HPDE6-E6E7 (cell line): ENCODE data around the gene PLCL1.

Source experiments
- DNase-seq: peaks from one replicate; pipeline ENCODE4 v3.0.0; 2011; ENCODE audit warnings: missing footprints; ENCODE audit errors: extremely low spot score

The PLCL1 gene

DNA sequence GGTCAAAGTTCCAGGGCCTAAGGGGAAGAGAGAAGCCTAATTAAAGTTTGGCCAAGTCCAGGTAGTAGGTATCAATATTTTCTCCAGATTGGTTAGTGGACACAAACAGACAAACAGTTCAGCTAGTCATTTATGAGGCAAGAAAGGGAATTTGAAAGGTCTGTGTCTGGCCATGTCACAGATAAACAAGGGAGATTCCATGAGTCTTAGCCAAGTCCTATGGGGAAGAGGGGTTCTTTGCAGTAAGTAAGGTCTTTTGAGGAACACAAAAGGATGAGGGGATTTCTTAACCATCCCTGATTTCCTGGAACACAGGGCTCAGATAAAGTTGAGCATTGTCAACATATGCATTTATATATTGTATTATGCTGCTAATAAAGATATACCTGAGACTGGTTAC lies 310.8 kb downstream of the PLCL1 start:
- DNase-seq, result no peak

DNA sequence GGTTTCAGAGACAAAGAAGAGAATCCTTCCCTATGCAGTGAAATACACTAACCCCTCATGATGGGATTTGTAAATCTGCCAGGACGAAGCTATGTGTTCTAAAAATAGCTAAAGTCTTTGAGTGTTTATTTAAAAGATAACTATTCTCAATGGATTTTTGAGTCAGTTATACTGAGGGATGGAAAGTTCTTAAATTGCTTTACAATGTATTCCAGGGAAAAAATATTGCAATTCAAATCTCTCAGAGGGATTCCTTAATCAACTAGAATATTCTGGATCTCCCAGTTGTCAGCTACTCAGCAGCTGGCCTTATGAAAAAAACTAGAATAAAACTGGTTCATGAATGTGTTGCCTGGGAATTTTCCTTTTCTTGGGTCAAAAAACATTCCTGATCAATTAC lies 312.4 kb downstream of the PLCL1 start:
- no peak for DNase-seq

DNA sequence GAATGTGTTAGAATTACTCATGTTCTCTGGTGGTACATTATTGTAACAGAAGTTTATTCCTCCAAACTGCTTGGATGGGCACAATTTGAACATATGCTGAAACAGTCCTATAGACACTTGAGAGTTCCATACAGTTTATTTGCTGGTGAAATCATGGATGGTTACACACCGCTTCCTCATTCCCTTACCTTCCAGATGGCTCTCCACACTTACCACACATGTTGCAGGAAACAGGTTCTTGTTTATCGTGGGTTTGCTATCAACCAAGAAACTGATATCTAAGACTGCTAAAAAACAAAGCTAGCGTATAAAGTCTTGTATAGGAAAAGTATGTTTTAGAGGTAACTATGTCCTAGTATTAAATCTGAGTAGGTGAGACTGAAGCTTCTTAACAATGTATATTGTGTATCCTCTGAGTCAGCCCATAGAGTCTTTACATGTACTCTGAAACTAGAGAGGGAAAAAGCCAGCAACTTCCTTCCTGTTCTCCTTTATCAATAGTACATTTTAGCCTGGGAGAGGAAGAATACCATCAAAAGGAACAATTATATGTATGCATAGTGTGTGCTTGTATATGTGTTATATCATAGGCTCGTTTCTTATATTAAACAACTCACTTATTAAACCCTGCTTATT lies 313.1 kb downstream of the PLCL1 start:
- DNase-seq, result no peak

DNA sequence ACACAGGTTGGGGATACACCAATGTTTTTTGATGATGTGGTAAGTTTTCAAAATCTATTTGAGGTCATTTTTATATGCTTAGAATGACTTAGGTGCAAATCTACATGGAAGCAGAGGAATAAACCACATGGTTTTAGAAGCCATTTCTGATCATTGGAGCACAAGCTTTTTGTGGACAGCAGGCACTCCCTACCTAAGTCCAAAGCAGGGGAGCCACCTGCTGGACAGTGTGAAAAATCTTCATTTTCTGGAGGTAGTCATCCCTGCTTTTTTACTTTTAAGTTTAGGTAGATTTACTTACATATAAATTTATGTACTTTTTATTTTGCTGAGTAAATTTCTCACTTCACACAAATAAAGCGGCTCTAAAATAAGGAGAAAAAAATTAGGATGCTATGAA lies 323.2 kb downstream of the PLCL1 start:
- DNase-seq, result peak; percentile 15

DNA sequence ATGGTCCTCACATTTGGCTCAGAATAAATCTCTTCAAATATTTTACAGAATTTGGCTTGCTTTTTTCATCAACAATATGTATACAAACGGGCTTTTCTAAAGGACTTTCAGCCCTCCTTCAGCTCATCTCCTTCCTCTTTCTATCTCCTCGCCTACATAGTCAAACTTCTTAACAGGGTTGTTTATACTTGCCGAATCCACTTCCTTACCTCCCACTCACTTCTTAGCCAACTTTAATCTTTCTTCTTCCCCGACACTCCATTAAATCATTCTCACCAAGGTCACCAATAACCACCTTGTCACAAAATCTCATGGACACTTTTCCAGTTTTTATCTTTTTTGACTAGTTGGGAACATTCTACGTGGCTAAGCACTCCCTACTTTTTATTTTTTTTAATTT lies 325.2 kb downstream of the PLCL1 start:
- DNase-seq, result no peak

DNA sequence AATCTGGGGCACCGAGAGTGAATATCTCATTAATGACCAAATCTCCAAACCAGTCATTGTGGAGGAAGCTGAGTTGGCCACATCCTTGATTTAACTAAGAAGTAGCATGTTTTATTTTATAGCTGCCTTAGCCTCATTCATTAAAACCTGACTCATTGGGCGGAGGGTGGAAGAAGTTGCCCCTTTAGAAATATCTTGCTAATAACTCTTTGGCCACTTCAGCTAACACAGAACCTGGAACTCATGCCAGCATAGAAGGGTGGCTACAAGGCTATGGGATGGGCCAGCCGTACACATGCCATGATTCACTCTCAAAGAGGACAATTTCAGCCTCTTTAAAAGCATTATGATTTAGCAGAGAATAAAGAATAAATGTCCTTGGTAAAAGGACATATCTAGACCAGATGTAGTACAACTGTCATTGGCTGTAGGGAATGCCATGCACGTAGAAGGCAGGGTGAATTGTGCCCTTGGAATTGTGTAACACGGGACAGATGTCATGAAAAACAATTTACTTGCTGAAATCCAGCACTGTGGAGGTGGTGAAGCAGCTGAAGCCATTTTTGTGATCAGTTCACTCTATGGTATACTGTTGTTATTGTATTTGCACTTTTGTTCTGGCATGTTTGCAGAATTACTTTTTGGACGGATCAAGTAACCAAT lies 330.0 kb downstream of the PLCL1 start:
- DNase-seq, result no peak

DNA sequence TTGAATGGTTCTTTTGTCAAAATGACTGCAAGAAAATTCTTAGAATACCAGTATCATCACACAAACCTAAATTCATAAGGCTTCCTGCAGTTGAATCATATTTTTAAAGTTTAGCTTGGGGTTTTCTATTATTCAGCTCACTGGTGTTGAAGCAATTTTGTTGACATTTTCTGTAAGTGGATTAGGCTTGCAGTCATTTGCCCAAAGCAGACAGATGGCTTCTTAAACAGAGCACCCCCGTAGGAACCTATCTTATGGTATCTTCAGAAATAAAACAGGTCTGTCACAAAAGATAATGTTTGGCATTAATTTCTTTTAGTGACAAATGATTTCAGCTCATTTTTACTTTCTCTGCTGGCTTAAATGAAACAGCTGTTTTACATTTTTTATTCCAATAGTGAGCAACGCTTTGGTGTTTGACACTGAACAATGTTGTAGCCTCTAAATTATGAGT lies 331.1 kb downstream of the PLCL1 start:
- DNase-seq, result no peak

DNA sequence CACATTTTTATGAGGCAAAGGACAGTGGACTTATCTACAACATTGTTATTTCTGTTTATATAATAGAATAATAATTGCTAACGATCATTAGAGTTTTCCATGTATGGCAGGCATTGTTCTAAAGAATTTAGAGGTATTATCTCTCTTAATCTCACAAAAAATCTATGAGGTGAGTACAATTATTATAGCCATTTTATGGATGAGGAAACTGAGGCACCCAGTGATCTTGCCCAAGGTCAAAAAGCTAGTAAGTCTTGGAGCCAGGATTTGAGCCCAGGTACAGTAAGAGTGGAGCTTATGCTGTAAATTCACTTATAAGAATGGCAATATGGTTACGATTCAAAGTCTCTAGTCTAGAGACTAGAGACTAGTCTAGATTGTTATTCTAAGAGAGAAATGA lies 331.7 kb downstream of the PLCL1 start:
- DNase-seq, result no peak

DNA sequence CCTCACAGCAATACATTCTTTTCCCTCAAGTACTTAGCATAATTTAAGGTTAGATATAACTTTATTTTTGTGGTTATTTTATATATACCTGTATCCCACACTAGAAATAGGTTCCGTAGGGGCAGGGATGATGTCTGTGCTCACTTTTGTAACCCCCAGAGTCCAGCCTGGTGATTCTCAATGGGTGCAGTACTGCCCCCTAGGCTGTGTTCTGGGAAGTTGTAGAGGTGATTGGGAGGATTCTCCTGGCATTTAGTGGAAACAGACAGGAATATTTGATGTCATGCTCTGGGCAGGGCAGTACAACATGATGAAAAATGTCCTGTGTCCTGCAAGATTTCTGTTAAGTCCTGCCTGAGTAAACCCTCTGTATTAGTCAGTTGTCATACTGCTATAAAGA lies 333.3 kb downstream of the PLCL1 start:
- no peak for DNase-seq

DNA sequence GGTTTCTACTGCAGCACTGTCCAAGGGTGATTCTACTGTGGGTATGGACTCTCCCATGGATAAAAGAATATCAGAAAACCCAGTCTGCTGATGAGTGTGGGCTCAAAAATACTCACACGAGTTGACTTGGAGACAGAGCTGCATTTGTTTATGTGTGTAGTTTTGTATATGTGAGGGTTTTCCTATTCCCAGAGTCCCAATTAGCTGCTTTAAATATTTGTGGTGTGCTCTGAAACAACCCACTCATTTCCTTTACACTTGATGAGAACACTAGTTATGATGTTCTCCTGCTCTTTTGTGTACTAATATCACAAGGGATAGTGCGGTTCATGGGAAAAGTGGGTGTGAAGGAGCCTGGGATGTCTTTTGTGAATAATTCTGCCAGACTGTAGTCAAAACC lies 337.3 kb downstream of the PLCL1 start:
- no peak for DNase-seq

DNA sequence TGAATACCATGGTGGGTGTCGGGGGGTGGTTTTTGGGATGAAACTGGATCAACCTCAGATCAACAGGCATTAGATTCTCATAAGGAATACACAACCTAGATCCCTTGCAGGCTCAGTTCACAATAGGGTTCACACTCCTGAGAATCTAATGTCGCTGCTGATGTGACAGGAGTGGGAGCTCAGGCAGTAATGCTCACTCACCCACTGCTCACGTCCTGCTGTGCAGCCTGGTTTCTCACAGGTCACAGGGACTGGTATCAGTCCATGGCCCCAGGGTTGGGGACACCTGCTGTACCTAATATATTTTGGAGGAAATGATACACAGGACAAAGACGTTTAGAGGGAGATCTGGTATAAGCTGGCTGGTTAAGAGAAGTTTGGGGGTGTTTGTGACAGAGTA lies 338.8 kb downstream of the PLCL1 start:
- no peak for DNase-seq

DNA sequence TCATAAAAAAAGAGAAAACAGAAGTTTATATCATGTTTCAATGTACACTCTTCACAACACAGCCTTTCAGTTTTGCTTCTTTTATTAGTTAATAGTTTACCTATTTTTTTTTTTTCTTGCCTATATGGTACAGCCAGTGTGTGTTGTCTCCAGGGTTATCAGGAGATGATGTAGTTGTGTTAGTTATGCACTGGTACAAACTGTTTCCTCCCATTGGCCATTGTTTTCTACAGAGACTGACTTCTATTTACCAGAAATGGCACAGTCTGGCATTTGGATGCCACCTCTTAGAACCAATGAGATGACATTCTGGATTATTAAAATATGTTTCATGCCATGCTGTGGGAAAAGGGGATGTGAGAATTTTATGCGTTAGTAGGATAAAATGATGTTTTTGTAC lies 339.4 kb downstream of the PLCL1 start:
- no peak for DNase-seq

DNA sequence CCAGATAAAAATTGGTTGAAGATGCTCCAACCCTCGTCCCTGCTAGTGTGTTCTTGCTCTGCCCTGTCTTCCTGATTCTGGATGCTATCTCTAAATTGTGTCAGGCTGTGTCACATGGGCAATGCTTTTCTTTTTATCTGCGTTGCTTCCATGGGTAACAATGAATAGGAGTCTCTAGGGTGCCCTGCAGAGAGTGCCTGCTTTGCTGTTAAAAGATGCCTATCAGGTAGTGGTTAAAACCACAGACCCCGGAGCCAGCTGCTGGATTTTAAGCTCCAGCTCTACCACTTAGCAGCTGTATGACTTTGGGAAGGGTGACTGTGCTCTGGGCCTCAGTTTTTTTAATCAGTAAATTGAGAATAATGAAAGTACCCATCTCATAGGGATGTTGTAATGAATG lies 340.3 kb downstream of the PLCL1 start:
- DNase-seq, result no peak

DNA sequence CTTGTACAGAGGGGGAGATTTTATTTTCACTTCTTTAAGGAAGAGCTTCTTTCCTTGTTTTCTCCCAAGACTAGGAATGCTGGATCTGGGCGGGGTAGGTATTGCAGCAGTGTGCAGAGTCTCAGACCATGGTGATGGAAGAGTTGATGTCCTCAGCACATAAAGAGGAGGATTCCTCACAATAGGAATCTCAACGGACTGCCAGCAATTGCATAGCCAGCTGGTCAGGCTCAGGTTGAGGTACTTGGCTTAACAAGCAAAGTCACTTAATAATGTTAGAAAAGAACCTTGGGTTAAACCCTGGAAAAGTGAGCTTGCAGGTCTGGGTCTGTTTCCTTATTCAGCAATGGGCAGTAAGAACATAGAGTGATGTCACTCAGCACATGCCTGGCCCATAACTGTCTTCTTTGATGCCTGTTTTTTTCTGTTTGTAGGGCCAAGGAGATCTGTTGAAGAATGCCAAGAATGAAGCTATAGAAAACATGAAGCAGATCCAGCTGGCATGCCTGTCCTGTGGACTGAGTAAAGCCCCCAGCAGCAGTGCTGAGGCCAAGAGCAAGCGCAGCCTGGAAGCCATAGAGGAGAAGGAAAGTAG lies 342.1 kb downstream of the PLCL1 start:
- DNase-seq, result no peak

DNA sequence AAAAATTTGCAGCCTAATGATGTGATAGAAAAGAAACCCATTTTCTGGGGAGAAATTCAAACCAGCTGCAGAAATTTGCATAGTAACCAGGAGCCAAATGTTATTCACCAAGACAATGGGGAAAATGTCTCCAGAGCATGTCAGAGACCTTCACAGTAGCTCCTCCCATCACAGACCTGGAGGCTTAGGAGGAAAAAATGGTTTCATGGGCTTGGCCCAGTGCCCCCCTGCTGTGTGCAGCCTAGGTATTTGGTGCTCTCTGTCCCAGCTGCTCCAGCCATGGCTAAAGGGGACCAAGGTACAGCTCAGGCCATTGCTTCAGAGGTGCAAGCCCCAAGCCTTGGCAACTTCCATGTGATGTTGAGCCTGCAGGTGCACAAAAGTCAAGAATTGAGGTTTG lies 352.9 kb downstream of the PLCL1 start:
- DNase-seq, result no peak

DNA sequence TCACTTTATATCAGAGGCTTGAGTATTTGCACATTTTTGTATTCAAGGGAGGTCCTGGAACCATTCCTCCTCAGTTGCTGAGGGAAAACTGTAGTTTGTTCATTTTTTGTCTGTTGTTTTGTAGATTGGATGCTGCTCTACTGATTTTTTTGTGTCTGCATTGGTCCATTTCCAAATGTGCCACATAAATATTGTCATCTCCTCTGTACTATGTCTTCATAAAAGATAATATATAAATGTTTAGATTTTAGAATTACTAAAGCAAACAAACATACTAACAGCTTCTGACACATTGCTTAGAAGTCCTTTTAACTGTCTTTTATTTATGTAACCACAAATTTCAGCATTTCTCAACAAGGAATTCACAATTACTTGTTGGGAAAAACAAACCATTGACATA lies 356.8 kb downstream of the PLCL1 start:
- DNase-seq, result no peak

DNA sequence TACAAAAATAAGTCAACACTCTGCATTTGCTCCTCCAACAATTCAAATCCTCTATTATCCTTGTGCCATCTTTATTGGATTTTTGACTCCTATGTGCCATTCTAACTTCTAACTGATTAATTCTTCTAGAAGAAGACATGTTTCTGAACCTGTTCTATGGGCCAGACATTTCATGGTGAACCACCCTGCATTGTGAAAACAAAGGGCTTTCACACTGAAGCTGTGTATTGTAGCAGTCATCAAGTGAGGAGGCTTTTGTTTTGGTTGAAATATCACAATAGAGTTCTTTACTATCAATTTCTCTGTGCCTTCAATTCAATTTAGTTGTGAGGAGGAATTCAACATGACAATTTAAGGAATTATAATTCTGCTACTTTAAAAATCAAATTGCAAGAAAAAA lies 357.9 kb downstream of the PLCL1 start:
- no peak for DNase-seq

DNA sequence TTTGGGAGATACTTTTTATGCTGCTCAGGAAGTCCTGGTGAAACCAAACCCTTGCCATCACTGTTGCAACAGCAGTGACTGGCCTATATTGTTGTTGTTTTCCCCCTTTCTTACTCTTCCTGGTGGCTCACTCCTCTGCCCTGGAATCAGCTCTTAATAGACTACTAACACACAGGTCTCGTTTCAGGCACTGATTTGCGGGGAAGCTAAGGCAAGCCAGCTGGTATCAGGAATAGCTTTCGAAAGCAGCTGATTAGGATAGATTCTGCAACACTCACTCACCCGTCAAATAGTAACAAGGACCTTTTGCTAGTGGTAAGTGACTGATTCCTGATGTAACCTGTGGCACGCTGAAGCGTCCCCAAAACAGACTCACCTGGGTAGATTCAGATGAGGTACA lies 360.4 kb downstream of the PLCL1 start:
- no peak for DNase-seq

DNA sequence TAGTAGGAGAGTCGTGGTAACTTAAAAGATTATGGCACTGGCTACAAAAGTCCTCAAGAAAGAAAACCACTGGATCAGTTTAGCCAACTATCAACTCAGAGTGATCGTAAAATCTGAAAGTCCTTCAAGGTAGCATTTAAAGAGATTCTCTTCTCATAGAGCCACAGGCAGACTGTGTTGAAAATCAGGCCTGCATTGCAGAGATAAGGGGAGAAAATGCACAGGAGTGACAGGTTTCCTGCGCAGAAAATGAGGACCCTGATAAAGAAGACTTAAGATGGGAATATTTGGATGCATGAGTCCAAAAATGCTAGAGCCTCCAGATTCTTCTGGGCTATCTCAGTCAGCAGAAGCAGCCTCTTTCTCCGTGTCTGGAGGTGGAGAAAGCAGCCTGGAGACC lies 360.9 kb downstream of the PLCL1 start:
- DNase-seq, result no peak

DNA sequence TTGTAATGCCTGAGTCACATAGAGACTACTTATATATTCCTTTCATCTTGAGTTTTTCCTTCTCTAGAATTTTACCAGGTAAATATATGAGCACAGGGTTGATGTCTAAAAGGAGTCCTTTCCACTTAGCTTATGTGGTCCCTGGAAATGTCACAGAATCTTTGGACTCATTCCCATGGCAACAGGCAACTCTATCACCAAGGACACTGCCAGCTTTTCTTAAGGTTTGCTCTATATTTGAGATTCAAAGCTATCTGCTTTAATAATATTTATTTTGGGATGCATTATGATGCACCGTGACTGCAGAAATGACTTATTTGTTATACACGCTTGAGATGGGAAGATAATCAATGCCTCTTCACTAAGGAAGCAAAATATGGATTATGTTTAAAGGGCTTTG lies 363.0 kb downstream of the PLCL1 start:
- DNase-seq, result no peak

DNA sequence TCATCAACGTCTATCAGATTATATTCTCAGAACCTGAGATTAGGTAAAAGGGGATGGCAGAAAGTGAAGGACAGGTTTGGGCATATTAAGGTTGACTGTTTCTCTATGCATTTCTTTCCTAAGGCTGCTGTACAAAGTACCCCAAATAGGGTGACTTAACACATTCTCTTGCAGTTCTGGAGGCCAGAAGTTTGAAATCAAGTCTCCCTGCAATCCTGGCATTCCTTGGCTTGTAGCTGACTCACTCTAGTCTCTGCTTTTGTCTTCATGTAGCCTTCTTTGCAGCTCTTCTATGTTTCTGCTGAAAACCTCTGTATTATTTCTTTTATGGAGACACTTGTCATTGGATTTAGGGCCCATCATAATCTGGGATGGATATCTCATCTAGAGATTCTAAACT lies 364.3 kb downstream of the PLCL1 start:
- no peak for DNase-seq

DNA sequence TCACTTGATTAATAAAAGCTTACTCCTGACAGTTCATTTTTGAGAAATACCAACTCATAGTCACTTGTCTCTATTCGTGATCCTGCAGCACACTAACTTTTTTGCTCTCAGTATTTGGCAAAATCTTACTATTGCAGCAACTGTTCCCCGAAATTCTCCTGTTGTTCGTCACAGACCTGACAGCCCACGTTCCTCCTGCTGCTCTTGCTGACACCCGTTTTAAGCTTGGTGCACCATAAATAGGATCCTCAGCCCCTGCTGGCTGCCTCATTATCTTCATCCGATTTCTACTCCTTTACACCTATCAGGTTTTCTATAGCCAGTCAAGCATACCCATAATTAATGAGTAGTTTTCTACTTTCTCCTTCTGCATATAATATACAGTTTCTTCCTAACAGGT lies 368.8 kb downstream of the PLCL1 start:
- DNase-seq, result no peak

DNA sequence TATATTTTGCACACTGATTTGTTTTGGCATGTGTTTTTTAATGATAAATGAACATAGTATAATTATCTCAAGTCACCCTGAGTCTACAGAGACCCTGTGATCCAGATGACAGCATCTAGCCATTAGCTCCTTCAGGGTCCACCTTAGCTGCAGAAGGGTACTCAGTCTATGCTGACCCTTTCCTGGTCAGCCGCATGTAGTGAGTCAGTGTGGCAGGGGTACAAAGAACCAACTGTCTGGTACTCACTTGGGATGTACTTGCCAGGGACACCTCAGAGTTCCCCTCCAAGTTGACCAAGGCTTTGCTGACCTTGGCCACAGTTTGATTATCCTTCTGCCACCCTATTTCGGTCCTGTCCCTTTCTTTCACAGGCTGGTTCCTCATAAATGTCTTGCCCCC lies 369.5 kb downstream of the PLCL1 start:
- DNase-seq, result no peak

DNA sequence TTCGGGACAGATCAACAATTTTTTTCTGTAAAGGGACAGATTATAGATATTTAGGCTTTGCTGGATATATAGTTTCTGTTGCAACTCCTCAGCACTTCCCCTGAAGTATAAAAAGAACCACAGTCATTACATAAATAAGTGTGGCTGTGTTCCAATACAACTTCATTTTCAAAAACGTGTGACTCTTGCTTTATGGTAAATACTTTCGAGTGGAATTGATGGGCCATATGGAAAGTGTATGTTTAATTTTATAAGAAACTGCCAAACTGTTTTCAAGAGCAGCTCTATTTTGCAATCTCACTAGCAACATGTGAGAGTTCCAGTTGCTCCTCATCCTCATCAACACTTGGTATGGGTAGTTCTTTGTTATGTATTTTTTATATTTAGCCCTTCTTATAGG lies 370.9 kb downstream of the PLCL1 start:
- DNase-seq, result no peak
